GM18519 (cell line): ENCODE measurements around the gene SEC22B.
A peak's percentile ranks its signal among the peaks of the same experiment; 100 is the strongest.
"Not testable (repeated sequence)": the region's sequence is repeated elsewhere in the genome, so short reads cannot be mapped to it uniquely, and the experiment has no call there.

Experiments used
- ATAC-seq: cut with Tn5 transposase; IDR thresholded peaks from one replicate; pipeline ENCODE4 v1.9.1; 2021; ENCODE audit warnings: mild to moderate bottlenecking, moderate library complexity; ENCODE audit not compliant: unreplicated experiment, low FRiP score

Gene SEC22B

GRCh38 chr1:120120525-120120924, 55.8 kb downstream of the SEC22B start:
- ATAC-seq = not testable (repeated sequence)

GRCh38 chr1:120117371-120118177, 58.7 kb downstream of the SEC22B start:
- ATAC-seq = peak; percentile 49

GRCh38 chr1:120116094-120116493, 60.2 kb downstream of the SEC22B start:
- ATAC-seq = not testable (repeated sequence)

- not testable (repeated sequence) for ATAC-seq
Observed at GRCh38 chr1:120113134-120113533, 63.2 kb downstream of the SEC22B start.

- ATAC-seq = not testable (repeated sequence)
Observed at GRCh38 chr1:120112212-120112611, 64.1 kb downstream of the SEC22B start.

GRCh38 chr1:120111771-120112170, 64.5 kb downstream of the SEC22B start:
- ATAC-seq = not testable (repeated sequence)

- ATAC-seq = not testable (repeated sequence)
Observed at GRCh38 chr1:120111008-120111407, 65.3 kb downstream of the SEC22B start.

- not testable (repeated sequence) for ATAC-seq
Observed at GRCh38 chr1:120109656-120110055, 66.7 kb downstream of the SEC22B start.

GRCh38 chr1:120109180-120109579, 67.1 kb downstream of the SEC22B start:
- ATAC-seq = not testable (repeated sequence)

GRCh38 chr1:120105288-120105687, 71.0 kb downstream of the SEC22B start:
- ATAC-seq = not testable (repeated sequence)

- ATAC-seq = not testable (repeated sequence)
Observed at GRCh38 chr1:120103768-120104167, 72.6 kb downstream of the SEC22B start.

- not testable (repeated sequence) for ATAC-seq
Observed at GRCh38 chr1:120101593-120101992, 74.7 kb downstream of the SEC22B start.
